ENCODE data around the gene GATA5.

GATA5 gene

DNA sequence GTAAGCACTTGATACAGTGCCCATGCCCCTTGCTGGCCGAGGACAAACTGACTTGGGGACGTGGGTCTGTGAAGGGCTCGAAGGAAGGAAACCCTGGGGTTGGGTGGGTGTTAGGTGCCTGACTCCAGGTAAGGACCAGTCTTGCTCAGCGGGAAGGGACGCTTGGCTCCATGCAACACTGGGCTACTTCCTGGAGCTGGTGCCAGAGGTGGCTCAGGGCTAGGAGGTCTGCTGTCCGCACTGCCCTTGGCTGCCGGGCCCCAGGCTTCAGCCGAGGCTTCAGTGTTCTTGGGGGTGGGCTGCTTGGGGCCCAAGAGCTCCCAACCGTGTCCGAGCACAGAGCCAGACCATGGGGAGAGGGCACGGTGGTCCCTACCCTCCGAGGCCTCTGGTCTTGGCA lies 5.3 kb downstream of the GATA5 start:
- FAIRE-seq, result no peak

DNA sequence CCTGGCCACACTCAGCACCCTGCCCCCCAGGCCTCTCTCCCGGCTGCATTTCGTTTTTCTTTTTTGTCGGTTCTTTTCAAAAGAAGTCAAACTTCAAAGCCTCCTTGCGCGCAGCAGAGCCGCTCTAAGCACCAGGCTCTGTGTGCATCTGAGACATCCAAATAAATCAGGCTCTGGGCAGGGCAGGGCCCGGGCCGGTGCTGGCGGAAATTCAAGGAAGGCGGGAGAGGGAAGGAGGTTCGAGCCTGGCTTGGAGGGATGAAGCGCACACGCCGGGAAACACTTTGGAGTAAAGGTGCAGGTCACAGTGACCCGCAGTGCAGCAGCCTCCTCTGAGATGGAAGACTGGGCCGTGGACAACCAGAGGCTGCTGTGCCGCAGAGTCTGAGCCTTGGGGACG lies 5.8 kb downstream of the GATA5 start:
- no peak for FAIRE-seq

DNA sequence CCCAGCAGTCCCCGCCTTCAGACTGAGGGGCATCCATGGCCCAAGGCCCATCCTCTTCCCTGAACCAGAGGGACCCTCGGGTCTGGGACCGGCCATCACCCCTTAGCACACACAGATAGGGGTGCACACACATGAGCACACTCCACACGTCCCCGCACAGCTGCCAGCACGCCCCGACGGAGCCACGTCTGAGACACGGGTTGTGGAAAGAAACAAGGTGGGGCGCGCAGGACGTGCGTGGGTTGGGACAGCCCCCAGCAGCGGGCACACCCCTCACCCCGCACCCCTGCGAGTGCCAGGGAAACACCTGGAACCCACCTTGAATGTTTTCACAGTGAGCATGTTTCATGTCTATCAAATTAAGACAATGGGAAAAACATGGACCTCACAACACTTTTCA lies 6.4 kb downstream of the GATA5 start:
- FAIRE-seq, result no peak

DNA sequence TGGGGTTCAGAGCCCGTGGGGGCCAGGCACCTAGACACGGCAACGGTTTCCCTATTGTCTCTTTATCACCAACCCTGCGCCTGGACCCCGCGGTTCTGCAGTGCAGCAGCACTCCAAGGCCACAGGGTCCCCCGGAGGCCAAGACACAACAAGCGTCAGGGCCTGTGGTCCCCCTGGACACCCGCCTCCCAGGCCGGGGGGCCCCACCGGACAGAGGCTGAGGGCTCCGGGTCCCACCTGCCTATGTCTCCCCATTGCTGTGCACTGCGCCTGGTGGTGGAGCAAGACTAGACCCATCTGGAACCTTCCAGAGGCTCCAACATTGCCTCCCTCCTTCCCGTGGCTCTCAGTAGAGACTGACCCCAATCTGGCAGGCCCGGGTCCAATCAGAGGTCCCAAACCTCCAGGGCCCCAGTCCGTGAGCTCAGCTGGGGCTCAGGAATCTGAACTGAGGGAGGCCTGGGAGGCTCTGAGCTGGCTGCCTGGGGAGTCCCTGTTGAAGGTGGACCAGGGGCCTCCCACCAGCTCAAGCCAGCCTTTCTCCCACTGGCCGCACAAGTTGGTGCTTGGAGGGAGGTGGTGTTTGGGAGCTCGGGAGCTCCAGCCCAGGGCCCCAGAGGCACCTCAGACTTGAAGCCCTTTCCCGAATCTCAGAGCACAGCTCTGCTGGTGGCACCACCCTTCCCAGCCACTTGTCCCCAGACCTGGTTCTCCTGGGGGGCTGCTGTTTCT lies 8.8 kb downstream of the GATA5 start:
- FAIRE-seq, result no peak

DNA sequence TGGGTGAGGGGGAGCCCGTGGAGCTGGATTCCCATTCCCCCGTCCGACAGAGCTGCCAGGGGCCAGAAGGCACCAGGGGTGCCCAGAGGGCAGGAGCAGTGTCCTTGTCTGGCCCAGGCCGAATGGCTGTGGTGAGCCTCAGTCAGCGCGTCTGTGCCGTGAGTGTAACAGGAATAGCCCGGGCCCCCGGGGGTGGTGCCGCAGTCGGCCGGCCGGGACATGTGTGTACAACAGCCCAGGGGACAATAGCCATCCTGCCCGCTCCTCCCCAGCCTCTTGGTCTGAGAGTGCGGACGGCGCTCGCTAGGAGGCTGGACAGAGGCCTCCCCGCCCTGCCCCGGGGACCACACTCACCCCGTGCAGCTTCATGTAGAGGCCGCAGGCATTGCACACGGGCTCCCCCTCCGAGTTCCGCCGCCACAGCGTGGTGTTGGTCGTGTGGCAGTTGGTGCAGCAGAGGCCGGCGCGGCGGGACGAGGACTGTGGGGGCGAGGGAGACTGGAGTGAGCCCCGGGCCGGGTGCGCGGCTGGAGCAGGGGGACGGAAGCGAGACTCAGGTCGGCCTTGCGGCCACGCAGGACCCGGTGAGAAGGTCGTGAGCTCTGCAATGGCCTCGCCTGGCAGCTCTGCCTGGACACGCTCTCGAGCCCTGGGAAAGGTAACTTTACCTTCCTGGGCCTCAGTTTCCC lies 9.6 kb downstream of the GATA5 start:
- FAIRE-seq, result no peak

DNA sequence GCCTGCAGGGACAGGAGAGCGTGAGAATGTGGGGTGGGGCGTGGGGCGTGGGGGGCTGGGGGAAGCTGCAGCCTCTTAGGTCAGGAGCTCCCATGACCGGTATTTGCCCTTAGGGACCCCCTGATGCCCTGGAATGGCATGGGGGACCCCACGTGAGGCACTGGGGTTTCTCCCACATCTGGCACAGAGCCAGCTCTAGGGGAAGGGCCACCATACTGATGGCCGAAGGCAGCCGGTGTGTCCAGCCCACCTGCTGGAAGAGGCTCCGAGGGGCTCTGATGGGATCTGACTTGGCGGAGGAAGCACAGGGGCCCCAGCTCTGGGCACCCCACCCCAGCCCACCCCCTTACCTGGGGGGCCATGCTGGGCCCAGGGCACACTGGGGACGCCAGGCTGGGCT lies 10.8 kb downstream of the GATA5 start:
- FAIRE-seq, result no peak

DNA sequence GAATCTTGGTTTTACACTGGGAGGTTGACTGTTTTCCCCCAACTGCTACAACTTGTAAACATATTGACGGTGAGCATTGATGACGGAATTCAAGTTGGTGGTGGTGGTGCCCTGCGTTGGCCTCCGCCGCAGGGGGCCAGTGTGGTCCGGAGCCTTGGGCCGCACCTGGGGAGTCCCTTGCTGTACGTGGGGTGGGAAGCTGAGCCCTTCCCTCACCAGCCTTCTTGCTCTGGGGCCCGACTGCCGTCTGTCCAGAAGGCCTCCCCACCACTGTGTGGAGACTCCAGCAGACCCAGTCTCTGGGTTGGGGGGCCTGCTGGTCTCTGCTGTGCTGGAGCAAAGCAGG lies 11.4 kb downstream of the GATA5 start:
- FAIRE-seq, result no peak

DNA sequence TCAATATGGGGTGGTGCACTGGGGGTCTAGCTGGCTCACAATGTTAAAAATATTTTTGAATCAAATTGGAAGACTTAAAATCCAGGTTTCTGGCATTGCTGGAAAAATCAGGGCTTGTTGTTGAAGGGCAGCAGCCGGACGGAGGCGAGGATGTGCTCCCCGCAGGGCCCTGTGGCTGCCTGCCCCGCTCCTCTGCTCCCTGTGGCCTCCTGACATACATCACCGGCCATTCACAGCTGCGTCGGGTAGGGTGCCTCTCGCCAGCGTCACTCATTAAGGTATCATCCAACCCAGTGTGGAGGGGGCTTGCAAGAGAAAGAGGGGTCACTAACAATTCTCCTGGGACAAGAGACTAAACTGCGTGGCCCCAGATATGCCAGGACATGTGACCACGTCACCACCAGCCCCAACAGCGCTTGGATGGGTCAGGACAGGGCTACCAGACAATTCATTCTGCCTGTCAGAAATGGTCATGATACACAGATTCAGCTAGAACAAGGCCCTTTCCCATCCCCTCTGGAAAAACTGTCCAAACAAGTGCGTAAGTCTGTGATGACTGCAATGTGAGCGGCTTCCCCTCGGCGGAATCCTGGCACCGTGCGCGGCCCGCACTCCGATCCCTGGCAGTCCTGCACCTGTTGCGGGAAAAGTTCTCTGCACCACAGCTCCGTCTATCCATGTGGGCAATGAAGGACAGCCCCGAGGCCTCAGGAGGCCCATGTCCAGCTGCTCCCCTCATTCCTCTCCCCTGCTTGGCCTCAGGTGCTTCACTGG lies 12.0 kb downstream of the GATA5 start:
- FAIRE-seq, result no peak

DNA sequence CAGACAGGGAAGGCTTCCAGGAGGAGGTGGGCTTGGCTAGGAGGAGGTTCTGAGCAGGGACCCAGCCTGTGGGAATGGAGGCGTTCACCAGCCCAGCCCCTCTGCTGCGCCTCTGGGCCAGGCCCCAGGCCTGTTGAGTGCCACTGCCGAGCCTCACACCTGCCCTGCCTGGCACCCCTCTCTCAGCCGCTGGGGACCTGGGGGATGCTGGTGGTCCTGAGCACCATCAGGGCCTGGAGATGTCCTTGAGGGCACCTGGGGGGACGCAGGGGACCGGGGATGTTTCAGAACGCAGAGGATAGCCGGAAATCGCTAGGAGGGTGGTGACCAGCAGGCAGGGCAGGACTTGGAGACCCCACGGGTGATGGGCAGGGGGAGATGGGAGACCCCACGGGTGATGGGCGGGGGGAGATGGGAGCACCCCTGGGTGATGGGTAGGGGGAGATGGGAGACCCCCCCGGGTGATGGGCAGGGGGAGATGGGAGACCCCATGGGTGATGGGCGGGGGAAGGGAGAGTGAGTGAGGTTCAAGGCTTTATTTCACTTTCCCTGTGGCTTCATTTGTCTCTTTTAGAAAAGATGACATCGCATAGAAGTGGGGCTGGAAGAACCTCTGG lies 12.7 kb downstream of the GATA5 start:
- no peak for FAIRE-seq

DNA sequence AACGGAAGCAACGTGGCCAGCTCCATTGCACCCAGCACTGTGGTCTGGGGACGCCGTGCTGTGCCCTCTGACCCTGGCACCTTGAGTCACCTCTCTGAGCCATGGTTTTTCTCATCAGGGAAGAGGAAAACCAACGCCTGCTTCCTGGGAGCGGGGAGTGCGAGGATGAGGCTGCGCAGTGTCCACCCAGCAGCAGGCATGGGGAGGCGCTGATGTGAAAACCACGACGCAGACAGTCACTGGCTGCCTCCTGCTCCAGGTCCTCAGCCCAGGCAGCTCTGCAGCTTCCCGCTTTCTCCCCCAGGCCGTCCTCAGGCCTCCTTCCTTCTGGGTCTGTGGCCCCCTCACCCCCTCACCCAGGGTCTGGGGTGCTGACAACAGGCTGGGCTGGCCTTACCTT lies 14.0 kb downstream of the GATA5 start:
- no peak for FAIRE-seq

DNA sequence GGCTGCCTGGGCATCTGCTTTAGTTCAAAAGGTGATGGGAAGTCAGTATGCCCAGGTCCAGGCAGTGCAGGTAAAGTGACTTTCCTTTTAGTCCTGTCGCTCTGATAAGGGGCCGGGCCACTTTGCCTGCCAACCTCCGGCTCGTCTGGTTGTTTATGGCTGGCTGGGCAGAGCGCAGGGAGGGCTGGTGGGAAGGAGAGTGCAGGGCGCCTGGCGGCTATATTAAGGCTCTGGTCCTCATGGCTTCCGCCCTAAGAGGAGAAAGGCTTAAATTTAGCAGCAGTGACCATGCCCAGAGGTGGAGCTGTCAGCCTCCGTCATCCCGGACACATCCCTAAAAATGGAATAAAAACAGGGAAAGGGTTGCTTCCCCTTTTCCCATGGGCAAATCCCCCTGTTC lies 14.6 kb downstream of the GATA5 start:
- no peak for FAIRE-seq

DNA sequence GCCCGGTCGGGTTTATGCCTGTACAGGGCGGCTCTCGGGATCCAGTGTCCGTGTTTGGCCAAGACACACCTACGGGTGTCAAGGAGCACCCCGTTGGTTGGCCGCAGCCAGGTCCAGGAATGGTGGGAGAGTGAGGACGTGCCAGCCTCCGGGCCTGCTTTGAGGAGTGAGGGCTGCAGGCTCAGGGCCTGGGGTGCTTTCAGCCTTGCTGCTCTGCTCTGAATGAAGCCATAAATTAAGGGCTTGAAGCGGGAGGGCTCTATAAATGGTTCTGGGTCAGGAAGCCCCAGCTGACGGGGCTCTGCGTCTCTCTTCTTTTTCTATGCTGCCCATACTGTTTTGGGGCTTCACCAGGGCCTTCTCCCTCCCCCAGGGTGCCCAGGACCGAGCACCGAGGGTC lies 15.1 kb downstream of the GATA5 start:
- no peak for FAIRE-seq

DNA sequence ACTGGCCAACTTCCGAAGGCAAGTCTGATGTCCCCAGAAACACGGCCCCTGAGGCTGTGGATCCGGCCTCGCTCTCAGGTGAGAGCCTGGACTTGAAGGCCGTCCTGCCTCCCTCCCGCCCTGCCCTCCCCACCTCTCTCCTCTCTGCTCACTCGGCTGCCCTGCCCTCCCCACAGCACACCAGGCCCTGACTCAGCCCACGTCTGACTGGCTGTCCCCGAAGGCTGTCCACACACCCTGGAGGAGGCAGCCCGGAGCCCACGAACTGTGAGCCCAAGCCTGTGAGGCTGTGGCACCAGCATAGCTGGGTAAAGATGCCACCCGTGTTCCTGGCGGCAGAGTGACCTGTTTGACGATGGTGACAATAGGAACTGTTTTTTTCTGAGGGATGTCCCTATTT lies 16.3 kb downstream of the GATA5 start:
- FAIRE-seq, result no peak

DNA sequence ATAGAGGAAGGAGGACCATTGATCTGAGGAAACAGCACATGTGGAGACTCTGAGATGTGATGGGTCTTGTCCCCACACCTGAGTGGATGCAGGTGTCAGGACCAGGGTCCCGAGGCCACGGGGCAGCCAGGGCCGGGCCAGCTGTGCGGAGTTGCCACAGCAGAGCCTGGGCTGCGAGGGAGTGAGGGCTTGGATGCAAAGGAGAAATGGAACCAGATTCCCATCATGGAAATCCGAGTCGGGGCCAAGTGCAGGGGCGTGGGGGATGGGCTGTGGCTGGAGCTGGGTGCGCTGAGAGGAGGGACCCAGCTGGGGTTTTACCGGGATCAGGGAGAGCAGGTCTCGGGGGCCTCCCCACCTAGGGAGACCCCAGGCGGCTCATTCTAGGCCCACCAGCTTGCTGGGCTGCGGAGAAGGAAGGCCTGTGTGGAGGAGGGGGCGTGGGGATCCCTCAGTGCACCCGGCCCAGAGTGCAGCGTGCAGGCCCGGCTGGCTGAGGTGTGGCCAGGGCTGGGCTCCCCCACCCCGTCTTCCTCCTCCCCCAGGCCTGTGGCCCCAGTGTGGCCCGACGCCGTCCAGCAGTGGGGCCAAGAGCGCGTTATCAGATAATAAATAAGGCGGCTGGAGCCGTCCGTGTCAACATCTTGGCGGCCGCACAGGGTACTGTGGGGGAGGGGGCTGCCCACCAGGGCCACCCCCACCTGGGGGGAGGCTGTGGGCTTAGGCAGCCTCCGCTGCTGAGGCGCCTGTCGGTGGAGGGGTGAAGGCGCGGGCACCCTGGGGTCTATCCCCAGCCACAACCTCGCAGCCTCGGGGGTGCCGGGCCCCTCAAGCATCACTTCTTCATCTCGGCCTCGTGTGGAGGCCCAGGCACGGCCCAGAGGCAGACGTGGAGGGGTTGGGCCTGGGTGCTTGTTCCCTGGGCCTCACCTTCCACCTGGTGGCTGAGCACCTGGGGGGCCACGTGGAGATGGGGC lies 17.2 kb downstream of the GATA5 start:
- no peak for FAIRE-seq

DNA sequence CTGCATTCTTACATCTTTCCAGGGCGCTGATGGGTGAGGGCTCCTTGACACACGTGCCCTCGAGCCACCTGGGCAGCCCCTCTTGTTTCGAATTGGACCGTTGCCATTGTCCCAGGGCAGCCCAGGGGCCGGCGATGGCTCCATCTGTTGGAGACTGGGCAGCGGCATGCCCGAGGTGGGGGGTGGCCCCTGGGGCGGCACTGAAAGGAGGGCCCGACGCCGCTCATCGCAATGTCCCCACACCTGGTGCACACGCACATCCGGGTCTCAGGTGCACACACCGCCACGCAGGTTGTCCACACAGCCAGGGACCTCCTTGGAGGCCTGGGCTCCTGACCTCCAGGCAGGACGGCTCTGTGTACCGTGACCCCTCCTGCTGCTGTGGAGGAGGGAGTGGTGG lies 18.0 kb downstream of the GATA5 start:
- FAIRE-seq, result no peak

DNA sequence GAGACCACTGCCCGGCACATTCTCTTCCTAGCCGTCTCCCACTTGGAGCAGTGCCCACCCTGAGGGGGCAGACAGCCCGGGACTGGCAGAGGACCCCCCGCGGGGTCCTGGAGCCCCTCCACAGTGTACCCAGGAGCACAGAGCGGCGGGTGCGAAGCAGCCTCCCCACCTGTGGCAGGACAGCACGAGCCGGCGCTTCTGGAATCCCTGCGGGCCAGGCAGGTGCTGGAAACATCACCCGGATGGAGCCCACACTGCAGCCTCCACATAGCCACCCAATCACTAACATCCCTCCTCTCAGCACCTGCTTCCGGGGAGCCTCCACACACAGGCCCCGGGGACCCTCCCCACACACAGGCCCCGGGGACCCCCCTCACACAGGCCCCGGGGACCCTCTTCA lies 18.7 kb downstream of the GATA5 start:
- FAIRE-seq, result no peak

DNA sequence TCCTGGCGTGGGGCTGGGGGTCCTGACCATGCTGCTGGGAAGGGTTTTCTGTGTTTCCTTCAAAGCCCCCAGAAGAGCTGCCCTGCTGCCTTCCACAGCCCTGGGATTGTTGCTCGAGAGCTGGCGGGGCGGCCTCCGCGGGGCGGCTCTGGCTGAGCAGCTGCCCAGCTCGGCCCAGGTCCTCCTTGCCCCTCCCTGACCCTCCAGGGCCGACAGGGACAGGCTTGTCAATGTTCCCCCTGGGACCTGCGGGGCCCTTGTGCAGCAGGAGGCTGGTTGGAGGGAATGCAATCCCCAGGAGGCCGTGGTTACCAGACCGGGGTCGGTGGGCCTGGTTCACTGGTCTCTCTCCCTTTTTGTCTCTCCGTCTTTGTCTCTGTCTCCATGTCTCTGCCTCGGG lies 19.9 kb downstream of the GATA5 start:
- FAIRE-seq, result no peak

DNA sequence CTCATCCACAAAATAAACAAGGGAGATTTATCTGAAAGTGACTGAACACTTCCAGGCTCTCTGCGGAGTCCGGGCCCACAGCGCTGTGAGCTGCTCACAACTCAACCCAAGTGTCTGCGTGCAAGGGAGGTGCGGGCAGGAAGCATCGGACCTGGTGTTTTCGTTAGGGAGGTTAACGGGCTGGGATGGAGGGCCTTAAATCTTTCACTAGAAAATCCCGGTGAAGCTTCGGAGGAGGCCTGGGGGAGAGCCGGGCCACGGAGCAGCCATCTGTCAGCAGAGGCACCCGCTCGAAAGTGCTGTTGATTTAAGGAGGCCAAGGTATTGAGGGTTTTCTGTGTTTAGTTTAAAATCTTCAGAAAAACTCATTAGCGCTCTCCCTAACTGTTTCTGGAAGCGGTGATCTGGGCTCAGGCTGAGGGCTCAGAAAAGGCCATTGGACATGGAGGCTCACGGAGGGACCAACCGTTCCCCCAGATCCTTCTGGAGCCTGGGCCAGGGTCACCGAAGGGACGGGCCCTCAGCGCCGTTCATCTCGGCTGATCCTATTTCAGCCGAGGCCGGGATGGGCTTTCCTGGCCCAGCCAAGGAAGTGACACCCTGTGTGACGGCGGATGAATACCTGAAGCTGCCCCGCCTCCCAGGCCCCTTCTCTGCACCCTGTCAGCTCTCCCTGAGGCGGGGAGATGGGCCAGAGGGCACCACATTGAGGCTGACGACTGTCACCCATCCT lies 20.7 kb downstream of the GATA5 start:
- no peak for FAIRE-seq

DNA sequence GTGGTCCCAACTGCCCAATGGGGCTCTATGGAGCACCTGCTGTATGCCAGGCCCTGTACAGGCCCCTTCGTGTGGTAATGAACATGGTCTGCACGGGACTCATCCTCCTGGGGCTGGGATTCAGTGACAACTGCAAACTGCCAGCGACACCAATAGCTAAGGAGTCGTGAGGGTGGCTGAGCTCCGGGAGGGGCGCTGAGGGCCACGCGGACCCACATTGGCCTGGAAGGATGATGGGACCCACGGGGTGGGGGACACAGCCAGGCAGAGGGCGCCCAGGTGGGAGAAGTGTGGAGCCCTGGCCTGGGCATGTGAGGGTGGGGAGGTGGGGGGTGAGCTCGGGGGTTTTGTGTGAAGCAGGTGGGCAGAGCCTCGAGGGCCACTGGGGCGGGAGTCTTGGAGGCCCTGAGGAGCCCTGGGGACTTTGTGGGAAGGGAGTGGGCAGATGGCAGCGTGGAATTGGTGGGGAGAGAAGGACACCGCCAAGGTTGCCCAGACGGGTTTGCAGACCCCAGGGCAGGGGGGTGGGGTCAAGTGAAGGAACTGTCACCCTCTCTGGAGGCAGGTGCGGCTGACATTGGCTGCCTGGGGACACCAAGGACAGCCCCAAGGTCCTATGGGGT lies 22.5 kb downstream of the GATA5 start:
- no peak for FAIRE-seq

DNA sequence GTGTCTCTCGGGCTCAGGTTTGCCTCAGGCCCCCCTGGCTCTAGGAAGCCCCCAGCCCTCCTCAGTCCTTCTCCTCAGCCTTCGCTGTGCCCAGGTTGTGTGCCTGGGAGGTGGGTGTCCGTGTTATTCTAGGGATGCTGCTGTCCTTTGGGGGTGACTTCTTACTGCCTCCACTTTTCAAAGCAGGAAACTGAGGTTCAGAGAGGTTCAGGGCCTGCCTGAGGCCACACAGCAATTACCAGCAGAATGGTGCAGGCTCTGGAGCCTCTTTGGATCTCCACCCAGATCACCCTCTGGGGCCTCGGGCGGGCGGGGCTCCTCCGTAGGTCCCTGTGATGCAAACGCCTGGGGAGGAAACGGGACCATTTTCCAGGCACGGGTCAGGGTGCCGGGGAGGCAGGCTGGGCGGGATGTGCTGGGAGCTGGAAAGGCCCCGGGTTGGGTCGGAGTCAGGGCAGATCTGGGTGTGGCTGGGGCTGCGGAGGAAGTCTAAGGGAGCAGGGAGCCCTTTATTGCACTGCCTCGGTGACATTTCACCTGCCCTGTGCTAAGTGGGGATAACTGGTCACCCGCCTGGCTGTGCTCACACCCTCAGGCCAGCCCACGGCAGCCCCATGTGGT lies 23.2 kb downstream of the GATA5 start:
- no peak for FAIRE-seq

DNA sequence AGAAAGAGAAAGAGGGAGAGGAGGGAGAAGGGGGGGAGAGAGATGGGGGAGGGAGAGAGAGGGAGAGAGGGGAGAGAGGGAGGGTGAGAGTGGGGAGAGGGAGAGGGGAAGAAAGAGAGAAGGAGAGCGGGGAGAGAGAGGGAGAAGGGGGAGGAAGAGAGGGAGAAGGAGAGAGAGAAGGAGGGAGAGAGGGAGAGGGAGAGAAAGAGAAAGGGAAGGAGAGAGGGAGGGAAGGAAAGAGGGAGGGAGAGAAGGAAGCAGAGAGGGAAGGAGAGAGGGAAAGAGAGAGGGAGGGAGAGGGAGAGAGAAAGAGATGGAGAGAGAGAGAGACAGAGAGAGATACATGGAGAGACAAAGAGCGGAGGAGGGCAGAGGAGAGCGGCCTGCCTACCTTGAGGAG lies 23.8 kb downstream of the GATA5 start:
- FAIRE-seq, result no peak

All from G401.6 (cell line).